GM10248 (cell line): ENCODE results near the gene ALX3.

Experiments used
- CTCF ChIA-PET: fragments of 300-600 bp; sonication (Branson Sonifier 250); formaldehyde crosslinking; extraction: SDS; loops from one replicate; lab custom pipeline; 2021; ENCODE audit warnings: antibody characterized with exemption; lab: Yijun Ruan, JAX
- POLR2A ChIA-PET: fragments of 350-650 bp; sonication (Branson Sonifier 250); formaldehyde crosslinking; extraction: SDS; loops from one replicate; lab custom pipeline; 2020; ENCODE audit warnings: antibody characterized with exemption; lab: Yijun Ruan, JAX
- DNase-seq: peaks from one replicate; pipeline ENCODE4 v3.0.0; 2012; ENCODE audit errors: extremely low spot score
- CTCF ChIP-seq: IDR thresholded peaks from 2 replicates; pipeline ENCODE4 v1.5.1; 2012; ENCODE audit warnings: mild to moderate bottlenecking, low read depth; ENCODE audit errors: extremely low read depth, missing control alignments, control extremely low read depth

Gene ALX3

GRCh38 chr1:110051262-110051648 is 19.2 kb downstream of the ALX3 start:
- CTCF ChIA-PET: interaction anchor here (1.2 to 22.1 kb wide), 8 partner anchors 6 to 412 kb away, joined by 3 to 387 read pairs (median 24); partner anchors contain the start of genes AHCYL1 and STRIP1
- POLR2A ChIA-PET: no interaction called here
- DNase-seq: no peak
- TF ChIP-seq CTCF: no peak

DNA sequence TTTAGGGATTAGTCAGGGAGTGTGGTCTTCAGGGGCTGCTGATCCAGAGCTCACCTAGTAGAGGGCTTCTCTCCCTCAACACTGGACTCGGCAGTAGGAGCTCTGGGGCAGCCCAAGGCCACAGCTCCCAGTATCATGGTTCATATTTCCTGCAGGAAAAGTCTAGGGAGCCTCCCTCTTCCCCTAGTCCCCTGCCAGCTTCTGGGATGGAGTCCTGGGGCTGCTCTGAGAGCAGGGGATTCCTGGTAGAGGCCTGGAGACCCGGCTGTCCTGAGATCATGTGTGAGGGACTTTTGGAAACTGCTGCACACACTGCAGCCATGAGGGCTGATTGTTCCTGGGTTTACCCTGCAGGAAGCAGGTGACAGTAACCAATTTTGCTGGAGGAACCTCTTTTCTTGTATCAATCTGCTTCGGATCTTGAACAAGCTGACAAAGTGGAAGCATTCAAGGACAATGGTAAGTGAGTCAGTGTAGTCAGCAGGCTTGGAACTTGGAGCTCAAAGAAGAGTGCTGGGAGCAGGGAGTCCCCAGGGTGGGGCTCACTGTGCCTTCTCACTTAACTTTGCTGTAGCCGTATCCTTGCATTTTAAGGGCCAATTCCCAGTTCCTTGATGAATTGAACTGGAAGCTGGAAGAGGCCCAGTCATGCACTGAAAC is 19.7 kb downstream of the ALX3 start:
- TF ChIP-seq CTCF: no peak
- POLR2A ChIA-PET: no interaction called here
- CTCF ChIA-PET: interaction anchor here (1.9 to 22.1 kb wide), 8 partner anchors 6 to 445 kb away, joined by 4 to 387 read pairs (median 24); partner anchors contain the start of genes AHCYL1 and STRIP1
- DNase-seq: no peak

DNA sequence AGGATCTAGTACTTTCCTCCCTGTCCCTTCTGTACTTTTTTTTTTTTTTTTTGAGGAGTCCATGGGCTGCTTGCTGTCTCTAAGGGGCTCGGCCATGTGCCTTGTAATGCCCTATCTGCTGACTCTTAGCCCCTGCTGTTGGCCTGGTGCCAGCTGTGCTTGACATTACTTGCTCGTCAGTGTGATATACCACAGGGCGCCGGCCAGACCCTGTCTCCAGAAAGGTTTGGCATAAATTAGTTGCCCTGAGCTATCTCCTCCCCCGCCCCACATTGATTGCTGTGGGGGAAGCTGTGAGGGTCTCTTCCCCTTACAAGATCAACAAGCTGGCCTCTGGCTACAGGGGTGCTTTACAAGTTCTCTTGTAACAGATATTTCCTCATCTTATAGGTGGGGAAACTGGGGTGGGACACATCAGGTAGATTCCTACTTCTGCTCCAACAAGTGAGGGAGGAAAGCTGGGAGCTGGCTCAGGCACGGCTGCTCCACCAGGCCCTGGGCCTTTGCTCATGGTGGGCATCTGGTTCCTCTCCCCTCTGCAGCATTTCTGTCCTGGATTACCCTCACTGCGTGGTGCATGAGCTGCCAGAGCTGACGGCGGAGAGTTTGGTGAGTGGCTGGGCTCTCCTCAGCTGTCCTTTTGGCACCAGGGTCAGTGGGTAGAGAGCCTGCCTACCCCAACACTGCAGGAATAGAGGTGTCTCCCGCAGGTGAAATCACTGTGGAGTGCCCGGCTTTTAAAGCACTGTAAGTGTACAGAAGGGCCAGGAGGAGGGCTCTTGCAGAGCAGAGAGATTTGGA is 20.5 kb downstream of the ALX3 start:
- CTCF ChIA-PET: interaction anchor here (2.0 to 22.1 kb wide), 6 partner anchors 5 to 446 kb away, joined by 6 to 387 read pairs (median 72); partner anchors contain the start of genes AHCYL1 and STRIP1
- POLR2A ChIA-PET: no interaction called here
- DNase-seq: no peak
- TF ChIP-seq CTCF: no peak

DNA sequence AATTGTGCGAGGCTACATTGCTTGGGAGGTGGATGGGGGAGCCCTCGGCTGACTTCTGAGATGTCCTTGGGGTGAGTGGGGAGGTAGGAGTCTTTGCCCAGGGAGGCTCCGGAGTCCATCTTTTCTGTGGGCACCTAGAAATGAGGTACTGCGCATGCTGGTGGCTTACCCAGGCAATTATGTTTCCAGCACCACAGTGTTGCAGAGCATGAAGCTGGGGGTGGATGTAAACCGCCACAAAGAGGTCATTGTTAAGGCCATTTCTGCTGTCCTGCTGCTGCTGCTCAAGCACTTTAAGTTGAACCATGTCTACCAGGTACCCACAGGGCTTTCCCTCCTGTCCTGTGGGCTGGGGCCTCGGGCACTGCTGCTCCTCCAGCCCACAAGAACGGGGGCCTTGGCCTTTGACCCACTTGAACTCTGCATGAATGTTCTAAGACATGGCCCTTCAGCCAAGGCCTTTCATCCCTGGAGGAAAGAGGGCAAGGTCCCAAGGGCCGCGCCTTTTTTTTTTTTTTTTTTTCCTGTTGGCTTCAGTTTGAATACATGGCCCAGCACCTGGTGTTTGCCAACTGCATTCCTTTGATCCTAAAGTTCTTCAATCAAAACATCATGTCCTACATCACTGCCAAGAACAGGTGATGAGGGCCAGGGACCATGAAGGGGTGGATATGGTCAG is 21.4 kb downstream of the ALX3 start:
- DNase-seq: no peak
- POLR2A ChIA-PET: interaction anchor here (0.7 kb wide), 1 partner anchor 9 kb away, joined by 3 read pairs; no protein-coding TSS in a partner anchor
- TF ChIP-seq CTCF: no peak
- CTCF ChIA-PET: interaction anchor here (2.0 to 22.1 kb wide), 4 partner anchors 4 to 447 kb away, joined by 6 to 387 read pairs (median 198); partner anchors contain the start of genes AHCYL1 and STRIP1

GRCh38 chr1:110048240-110048639 is 22.2 kb downstream of the ALX3 start:
- no peak for DNase-seq
- POLR2A ChIA-PET: interaction anchor here (0.7 kb wide), 1 partner anchor 9 kb away, joined by 3 read pairs; no protein-coding TSS in a partner anchor
- TF ChIP-seq CTCF: no peak
- CTCF ChIA-PET: interaction anchor here (1.2 to 22.1 kb wide), 6 partner anchors 3 to 58 kb away, joined by 3 to 387 read pairs (median 4); partner anchors contain the start of gene STRIP1

- no peak for TF ChIP-seq CTCF
- no peak for DNase-seq
- ChIA-PET CTCF (interaction anchor here (1.2 to 22.1 kb wide), 8 partner anchors 3 to 273 kb away, joined by 3 to 387 read pairs (median 4); partner anchors contain the start of genes AHCYL1 and STRIP1), POLR2A (no interaction called here)
These were observed 23.0 kb downstream of the ALX3 start for GRCh38 chr1:110047463-110047862.
